Measurements from ENCODE around the gene LMAN2. TPM values are rescaled to one million over a fixed set of nuclear protein-coding genes. Genes with fewer than 3 reads are reported as not detected.
"Not testable (repeated sequence)": the region's sequence is repeated elsewhere in the genome, so short reads cannot be mapped to it uniquely, and the experiment has no call there.

LMAN2 gene
- total RNA-seq, 1 donor from 2014 or later, result 166 TPM

GRCh38 chr5:177346820-177347219, 4.6 kb downstream of the LMAN2 start:
- Histone ChIP-seq H3K9me3 (no peaks in the 10 kb centered on the region), H3K27me3 (no peaks in the 10 kb centered on the region), H3K36me3 (peaks cover 0 to 11% of the 10 kb centered on the region in 2 donors), H3K4me1 (peaks cover 50% of the 10 kb centered on the region), H3K4me3 (no peak overlapping the region), H3K27ac (no peak overlapping the region)
- DNase-seq (ENCODE audit: extremely low spot score in 2 of 2), result no peak
- intact Hi-C loops (cut with DNase I), result loop anchor here (10.0 kb wide), 1 partner anchor 1098 kb away; no protein-coding TSS in a partner anchor
- TF ChIP-seq CTCF (IDR thresholded peaks at IDR 0.05) (no peak), POLR2AphosphoS5 (IDR thresholded peaks at IDR 0.05; ENCODE audit: insufficient read depth in 1 of 2, low read depth in 1 of 2) (no peak), POLR2A (IDR thresholded peaks at IDR 0.05) (no peak)

- no peak overlapping the region for H3K27ac ChIP-seq
- H3K4me1 ChIP-seq, result peaks cover 37% of the 10 kb centered on the region
- H3K27me3 ChIP-seq, result no peaks in the 10 kb centered on the region
- no peak for DNase-seq (ENCODE audit: extremely low spot score in 2 of 2)
- peaks cover 0 to 15% of the 10 kb centered on the region in 2 donors for H3K36me3 ChIP-seq
- intact Hi-C loops (cut with DNase I), result loop anchor here (10.0 kb wide), 1 partner anchor 1100 kb away; no protein-coding TSS in a partner anchor
- TF ChIP-seq POLR2AphosphoS5 (IDR thresholded peaks at IDR 0.05; ENCODE audit: insufficient read depth in 1 of 2, low read depth in 1 of 2) (no peak), CTCF (IDR thresholded peaks at IDR 0.05) (no peak), POLR2A (IDR thresholded peaks at IDR 0.05) (no peak)
- H3K4me3 ChIP-seq, result no peak overlapping the region
- H3K9me3 ChIP-seq, result no peaks in the 10 kb centered on the region
These were observed 6.6 kb downstream of the LMAN2 start for GRCh38 chr5:177344891-177345290.

DNA sequence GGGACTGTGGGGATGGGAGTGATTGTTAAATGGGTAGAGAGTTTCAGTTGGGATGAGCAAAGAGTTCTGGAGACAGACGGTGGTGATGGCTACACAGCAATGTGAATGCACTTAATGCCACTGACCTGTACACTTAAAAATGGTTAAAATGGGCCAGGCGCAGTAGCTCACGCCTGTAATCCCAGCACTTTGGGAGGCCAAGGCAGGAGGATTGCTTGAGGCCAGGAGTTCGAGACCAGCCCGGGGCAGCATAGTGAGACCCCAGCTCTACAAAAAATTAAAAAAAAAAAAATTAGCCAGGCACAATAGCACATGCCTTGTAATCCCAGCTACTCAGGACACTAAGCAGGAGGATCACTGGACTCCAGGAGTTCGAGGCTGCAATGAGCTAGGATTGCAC, 7.7 kb downstream of the LMAN2 start:
- intact Hi-C loops (cut with DNase I), result loop anchor here (10.0 kb wide), 1 partner anchor 1101 kb away; no protein-coding TSS in a partner anchor
- TF ChIP-seq POLR2A (IDR thresholded peaks at IDR 0.05) (no peak), POLR2AphosphoS5 (IDR thresholded peaks at IDR 0.05; ENCODE audit: insufficient read depth in 1 of 2, low read depth in 1 of 2) (no peak), CTCF (IDR thresholded peaks at IDR 0.05) (no peak)
- H3K27ac ChIP-seq, result no peak overlapping the region
- H3K4me1 ChIP-seq, result peaks cover 33% of the 10 kb centered on the region
- DNase-seq (ENCODE audit: extremely low spot score in 2 of 2), result no peak
- no peaks in the 10 kb centered on the region for H3K9me3 ChIP-seq
- no peaks in the 10 kb centered on the region for H3K27me3 ChIP-seq
- H3K4me3 ChIP-seq, result no peak overlapping the region
- H3K36me3 ChIP-seq, result peaks cover 0 to 15% of the 10 kb centered on the region in 2 donors

DNA sequence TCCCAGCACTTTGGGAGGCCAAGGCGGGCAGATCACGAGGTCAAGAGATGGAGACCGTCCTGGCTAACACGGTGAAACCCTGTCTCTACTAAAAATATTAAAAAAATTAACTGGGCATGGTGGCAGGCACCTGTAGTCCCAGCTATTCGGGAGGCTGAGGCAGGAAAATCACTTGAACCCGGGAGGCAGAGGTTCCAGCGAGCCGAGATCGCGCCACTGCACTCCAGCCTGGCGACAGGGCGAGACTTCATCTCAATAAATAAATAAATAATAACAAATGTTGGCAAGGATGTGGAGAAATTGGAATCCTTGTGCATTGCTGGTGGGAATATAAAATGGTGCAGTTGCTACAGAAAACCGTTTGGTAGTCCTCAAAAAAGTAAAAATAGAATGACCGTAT, 8.5 kb downstream of the LMAN2 start:
- H3K27ac ChIP-seq; DNase-seq (ENCODE audit: extremely low spot score in 2 of 2); H3K4me3 ChIP-seq; H3K27me3 ChIP-seq; H3K9me3 ChIP-seq: not testable (repeated sequence)
- Histone ChIP-seq H3K4me1 (peaks cover 26% of the 10 kb centered on the region), H3K36me3 (peaks cover 0 to 18% of the 10 kb centered on the region in 2 donors)
- intact Hi-C loops (cut with DNase I), result loop anchor here (10.0 kb wide), 1 partner anchor 1102 kb away; no protein-coding TSS in a partner anchor

DNA sequence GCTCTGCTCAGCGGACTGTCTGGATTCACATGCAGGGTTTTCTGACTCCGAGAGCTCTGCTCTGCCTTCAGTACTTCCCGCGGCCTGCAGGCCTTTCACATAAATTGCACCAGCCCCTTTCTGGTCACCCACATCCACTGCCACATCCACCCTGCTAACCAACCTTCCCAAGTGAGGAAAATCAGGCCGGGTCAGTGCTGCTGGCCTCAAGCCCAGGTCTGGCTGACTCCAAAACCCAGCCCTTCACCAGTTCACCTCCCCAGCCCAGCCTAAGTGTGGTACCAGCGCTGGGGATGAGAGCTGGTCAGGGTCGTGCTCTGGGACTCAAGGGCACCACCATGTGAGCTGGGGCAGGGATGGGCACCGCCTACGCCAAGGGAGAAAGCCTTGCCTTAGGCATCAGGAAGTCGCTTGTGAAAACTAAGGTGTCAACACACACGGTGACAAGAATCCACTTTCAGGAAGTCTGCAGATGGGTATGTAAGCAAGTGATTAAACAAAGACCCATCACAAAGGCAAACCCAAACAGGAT, 12.3 kb downstream of the LMAN2 start:
- H3K36me3 ChIP-seq, result peaks cover 6 to 48% of the 10 kb centered on the region in 2 donors
- DNase-seq (ENCODE audit: extremely low spot score in 2 of 2), result no peak
- TF ChIP-seq POLR2A (IDR thresholded peaks at IDR 0.05), result no peak
- intact Hi-C loops (cut with DNase I), result no loop called here
- no peaks in the 10 kb centered on the region for H3K27me3 ChIP-seq
- no peak overlapping the region for H3K27ac ChIP-seq
- no peaks in the 10 kb centered on the region for H3K9me3 ChIP-seq
- peaks cover 8% of the 10 kb centered on the region for H3K4me1 ChIP-seq
- H3K4me3 ChIP-seq, result no peak overlapping the region

DNA sequence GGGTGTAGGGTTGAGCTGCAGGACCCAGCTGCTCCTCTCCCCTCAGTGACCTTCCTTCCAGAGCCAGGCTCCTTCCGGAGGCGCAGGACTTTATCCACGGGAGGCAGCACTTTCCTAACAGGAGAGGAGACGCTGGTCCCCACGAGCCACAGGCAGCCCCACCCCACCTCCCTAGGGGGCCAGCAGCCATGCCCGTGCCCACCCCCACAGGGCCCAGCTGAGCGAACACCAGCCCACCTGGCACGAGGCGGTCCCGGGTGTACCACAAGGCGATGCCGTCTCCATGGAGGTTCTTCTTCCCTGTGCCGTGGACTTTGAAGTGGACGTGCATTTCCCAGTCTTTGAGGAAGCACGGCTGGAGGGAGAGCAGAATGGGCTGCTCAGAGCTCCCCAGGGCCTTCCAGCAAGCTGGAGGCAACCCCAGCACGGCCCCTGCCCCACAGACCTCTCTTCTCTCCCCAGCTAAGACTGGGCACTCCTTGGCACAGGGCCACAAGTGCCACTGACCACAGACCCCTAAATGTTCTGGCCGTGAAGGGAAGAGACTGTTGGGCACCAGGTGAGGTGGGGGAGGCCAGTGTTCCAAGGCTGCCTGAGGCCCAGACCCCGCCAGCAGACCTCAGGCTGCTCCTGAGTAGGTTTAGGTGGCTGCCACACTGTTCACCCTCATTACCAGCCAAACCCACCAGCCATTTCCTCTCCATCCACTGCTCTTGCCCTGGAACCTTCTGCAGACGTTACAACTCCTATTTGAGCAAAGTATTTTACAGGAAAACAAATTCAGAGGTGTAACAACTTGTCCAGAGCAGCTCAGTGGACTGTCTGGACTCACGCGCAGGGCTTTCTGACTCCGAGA, 13.0 kb downstream of the LMAN2 start:
- intact Hi-C loops (cut with DNase I), result no loop called here

More for the DNA sequence above, 13.0 kb downstream of the LMAN2 start:
- H3K9me3 ChIP-seq, result no peaks in the 10 kb centered on the region
- no peak for DNase-seq (ENCODE audit: extremely low spot score in 2 of 2)
- H3K4me1 ChIP-seq, result peaks cover 8% of the 10 kb centered on the region
- TF ChIP-seq POLR2A (IDR thresholded peaks at IDR 0.05) (no peak), CTCF (IDR thresholded peaks at IDR 0.05) (no peak), POLR2AphosphoS5 (IDR thresholded peaks at IDR 0.05; ENCODE audit: insufficient read depth in 1 of 2, low read depth in 1 of 2) (no peak)
- no peak overlapping the region for H3K27ac ChIP-seq
- H3K4me3 ChIP-seq, result no peak overlapping the region
- H3K27me3 ChIP-seq, result no peaks in the 10 kb centered on the region
- H3K36me3 ChIP-seq, result peaks cover 6 to 55% of the 10 kb centered on the region in 2 donors
